Bronchial epithelial cell (primary cell): ENCODE results near the gene NAT9. TPM values are rescaled to one million over a fixed set of nuclear protein-coding genes. Genes with fewer than 3 reads are reported as not detected.

ENCODE experiments used
- DNase-seq: peaks from one replicate; pipeline ENCODE4 v3.0.0-alpha.2; 2010; ENCODE audit warnings: low read depth
- FAIRE-seq: peaks from 2 replicates; lab custom pipeline; 2011; peaks lifted over from hg19 to GRCh38; lab: Jason Lieb, UNC
- H3K27me3 ChIP-seq: 2 replicates; pipeline ENCODE4 v1.5.1; 2011; ENCODE audit warnings: low read length; ENCODE audit not compliant: control insufficient read depth, insufficient read depth
- H3K36me3 ChIP-seq: 2 replicates; pipeline ENCODE4 v1.5.1; 2011; ENCODE audit warnings: low read length; ENCODE audit not compliant: control insufficient read depth, insufficient read depth
- H3K4me3 ChIP-seq: 2 replicates; pipeline ENCODE4 v1.5.1; 2011; ENCODE audit warnings: mild to moderate bottlenecking, low read depth, low read length, control low read depth
- total RNA-seq: library from RNA; depleted of rRNA; stranded (reverse); fragments of >200 nt; gene quantifications from 2 replicates; pipeline ENCODE4 v1.2.1, GENCODE V29; 2014
- TF ChIP-seq, protein P1 (sequence below): IDR thresholded peaks from 2 replicates; pipeline ENCODE4 v1.5.1; 2011; ENCODE audit warnings: mild to moderate bottlenecking, moderate library complexity, low read length, control low read depth, inconsistent platforms; ENCODE audit not compliant: insufficient read depth, severe bottlenecking

The NAT9 gene
- total RNA-seq, 1 donor from 2014 or later, result 64.5 TPM

DNA sequence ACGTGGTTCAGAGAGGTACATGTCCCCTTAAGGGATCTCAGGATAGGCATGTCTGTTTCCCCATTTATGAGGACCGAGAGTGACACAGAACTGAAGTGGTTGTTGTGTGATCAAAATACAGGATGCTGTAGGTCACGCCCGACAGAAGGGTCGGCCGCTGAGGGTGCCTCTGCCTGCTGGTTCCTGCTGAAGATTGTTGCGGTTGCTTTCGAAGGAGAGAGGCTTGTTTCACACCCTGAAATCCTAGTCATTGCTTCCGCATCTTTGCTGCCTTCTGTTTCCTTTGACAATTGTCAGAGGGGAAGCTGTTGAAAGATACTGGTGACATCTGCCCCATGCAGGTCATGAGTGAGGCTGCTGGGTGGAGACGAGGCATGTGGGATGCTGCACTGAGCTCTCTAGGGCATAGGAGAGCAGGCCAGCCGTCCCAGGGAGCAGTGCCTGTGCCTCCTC is 3.8 kb upstream of the NAT9 start:
- peaks cover 9% of the 10 kb centered on the region for H3K36me3 ChIP-seq
- FAIRE-seq, result no peak

DNA sequence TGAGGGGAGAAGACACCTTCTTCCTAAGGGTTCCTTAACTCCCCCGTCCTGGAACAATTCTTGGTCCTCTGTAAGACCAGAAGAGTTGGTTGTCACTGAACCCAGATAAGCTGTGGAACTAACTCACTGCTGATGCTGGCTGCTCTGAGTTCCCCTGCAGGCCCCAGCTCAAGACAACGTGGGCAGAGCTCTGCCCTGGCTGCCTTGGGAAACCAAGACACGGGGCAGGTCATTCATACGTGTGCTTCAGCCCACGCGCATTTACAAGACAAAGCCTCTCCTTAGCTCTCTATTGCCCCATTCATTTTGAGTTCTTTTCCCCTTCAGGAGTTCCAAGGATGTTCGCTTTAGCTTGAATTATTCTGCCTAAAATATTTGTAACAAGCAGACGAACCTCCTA is 3.4 kb upstream of the NAT9 start:
- DNase-seq, result no peak
- Histone ChIP-seq H3K36me3 (peaks cover 9% of the 10 kb centered on the region), H3K4me3 (no peak overlapping the region), H3K27me3 (no peaks in the 10 kb centered on the region)
- TF ChIP-seq, protein P1, sequence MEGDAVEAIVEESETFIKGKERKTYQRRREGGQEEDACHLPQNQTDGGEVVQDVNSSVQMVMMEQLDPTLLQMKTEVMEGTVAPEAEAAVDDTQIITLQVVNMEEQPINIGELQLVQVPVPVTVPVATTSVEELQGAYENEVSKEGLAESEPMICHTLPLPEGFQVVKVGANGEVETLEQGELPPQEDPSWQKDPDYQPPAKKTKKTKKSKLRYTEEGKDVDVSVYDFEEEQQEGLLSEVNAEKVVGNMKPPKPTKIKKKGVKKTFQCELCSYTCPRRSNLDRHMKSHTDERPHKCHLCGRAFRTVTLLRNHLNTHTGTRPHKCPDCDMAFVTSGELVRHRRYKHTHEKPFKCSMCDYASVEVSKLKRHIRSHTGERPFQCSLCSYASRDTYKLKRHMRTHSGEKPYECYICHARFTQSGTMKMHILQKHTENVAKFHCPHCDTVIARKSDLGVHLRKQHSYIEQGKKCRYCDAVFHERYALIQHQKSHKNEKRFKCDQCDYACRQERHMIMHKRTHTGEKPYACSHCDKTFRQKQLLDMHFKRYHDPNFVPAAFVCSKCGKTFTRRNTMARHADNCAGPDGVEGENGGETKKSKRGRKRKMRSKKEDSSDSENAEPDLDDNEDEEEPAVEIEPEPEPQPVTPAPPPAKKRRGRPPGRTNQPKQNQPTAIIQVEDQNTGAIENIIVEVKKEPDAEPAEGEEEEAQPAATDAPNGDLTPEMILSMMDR, result no peak
- no peak for FAIRE-seq

More for the DNA sequence above, 3.8 kb upstream of the NAT9 start:
- Histone ChIP-seq H3K27me3 (no peaks in the 10 kb centered on the region), H3K4me3 (no peak overlapping the region)
- TF ChIP-seq, protein P1, result no peak
- no peak for DNase-seq

DNA sequence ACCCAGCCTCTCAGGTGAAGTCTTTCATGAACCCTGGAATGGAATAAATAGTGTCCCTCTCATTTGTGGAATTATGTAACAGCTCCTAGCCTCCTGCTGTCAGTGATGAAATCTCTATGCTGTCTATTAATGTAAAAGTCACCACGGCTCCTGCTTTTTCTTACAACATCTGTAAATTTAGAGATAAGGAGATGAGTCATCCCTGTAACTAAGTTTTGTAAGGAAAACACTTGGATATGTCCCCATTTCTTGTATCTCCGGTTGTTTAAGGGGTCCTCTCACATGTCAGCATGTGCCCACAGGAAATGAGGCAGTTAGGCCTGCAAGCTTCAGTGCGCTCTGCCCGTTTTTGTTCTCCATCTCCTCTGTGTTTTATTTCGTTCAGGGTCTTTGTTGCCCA is 2.8 kb upstream of the NAT9 start:
- H3K27me3 ChIP-seq, result no peaks in the 10 kb centered on the region
- H3K36me3 ChIP-seq, result peaks cover 9% of the 10 kb centered on the region
- no peak for DNase-seq
- H3K4me3 ChIP-seq, result no peak overlapping the region
- TF ChIP-seq, protein P1, result no peak
- FAIRE-seq, result no peak

DNA sequence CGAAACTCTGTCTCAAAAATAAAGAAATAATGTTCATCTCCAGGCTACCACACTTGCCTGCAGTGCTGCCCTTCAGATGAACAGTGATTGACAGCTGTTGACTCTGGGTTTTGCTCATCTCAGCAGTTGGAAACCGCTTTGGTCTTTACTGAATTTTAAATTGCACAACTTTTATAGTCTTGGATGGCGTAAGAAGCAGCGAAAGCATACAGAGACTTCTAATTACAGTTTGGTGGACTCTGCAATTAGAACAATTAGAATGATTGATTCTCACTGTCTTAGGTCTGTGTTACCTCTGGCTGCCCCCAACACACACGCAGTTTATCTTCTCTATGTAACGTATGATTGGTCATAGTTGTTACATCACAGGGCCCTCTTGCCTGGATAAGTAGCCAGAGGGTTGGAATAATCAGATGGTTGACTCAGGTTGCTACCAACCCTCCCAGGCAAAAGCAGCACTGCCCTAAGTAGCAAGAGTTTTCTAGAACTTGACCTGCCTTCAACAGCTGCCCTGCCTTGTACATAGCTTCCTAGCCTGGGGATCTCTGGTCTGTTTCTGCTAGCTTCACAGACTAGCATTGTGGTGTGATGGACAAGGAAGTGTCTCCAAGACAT is 1.9 kb upstream of the NAT9 start:
- H3K4me3 ChIP-seq, result no peak overlapping the region
- TF ChIP-seq, protein P1, result no peak
- no peak for DNase-seq
- H3K27me3 ChIP-seq, result no peaks in the 10 kb centered on the region
- H3K36me3 ChIP-seq, result peaks cover 16% of the 10 kb centered on the region
- no peak for FAIRE-seq

DNA sequence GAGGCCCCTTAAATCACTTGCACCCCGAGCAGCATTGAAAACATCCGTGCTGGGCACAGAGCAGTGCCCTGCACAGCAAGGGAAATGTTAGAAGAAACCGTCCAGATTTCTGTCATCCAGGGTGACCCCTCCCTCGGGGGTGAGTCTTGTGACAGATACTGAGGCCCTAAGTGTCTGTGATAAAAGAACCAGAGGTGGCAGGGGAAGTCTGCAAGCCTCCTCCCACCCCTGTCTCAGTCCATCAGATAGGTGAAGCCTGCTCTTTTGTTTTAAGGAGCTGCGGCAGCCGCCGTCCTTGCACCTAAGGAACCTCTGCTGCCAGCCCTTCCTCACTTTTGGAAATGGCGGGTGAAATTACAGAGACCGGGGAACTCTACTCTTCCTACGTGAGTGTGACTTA is 845 bp upstream of the NAT9 start:
- TF ChIP-seq, protein P1, result no peak
- H3K36me3 ChIP-seq, result peaks cover 22% of the 10 kb centered on the region
- no peaks in the 10 kb centered on the region for H3K27me3 ChIP-seq
- no peak for FAIRE-seq
- peak overlapping the region; percentile 85 for H3K4me3 ChIP-seq
- no peak for DNase-seq
